HG02870 (cell line): ENCODE measurements around the gene ACTL6B.

Experiments
- ATAC-seq: cut with Tn5 transposase; IDR thresholded peaks from one replicate; pipeline ENCODE4 v1.9.1; 2021; ENCODE audit warnings: mild to moderate bottlenecking, moderate library complexity; ENCODE audit not compliant: unreplicated experiment

ACTL6B gene

DNA sequence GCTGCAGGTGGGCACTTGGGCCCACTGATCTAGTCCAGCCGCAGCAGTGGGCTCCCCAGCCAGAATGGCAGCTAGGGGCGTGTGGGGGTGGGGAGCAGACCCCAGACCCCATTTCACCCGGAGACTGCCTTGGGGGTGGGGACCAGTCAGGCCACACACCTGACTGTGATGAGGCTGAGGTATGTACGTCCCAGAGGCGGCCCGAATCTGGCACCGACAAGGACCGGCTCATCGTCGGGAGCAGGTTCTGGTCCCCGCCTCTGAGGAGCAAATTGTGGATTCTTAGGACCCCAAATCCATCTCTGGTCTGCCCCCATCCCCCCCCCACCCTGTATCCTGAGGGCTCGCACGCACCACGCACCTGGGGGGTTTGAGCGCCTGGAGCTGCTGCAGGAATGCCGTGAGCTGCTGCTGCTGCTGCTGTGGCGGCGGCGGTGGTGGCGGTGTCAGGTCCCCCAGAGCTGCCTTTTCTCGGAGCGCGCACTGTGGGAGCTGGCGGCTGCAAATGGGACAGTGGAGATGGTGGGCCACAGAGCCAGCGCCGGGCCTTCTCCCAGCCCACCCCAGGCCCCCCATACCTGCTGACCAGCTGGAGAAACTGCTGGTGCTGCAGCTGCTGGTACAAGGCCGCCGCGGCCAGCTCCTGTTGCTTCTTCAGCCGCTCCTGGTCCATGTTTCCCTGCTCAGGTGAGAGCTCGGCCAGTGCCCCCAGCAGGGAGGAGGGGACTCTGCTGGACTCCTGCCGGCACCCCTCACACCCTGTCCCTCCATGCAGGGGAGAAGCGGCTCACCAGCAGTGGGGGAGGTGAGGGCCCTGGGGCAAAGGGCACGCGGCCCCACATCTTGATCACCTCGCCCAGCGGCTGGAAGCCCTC is 27.6 kb upstream of the ACTL6B start:
- ATAC-seq: no peak

DNA sequence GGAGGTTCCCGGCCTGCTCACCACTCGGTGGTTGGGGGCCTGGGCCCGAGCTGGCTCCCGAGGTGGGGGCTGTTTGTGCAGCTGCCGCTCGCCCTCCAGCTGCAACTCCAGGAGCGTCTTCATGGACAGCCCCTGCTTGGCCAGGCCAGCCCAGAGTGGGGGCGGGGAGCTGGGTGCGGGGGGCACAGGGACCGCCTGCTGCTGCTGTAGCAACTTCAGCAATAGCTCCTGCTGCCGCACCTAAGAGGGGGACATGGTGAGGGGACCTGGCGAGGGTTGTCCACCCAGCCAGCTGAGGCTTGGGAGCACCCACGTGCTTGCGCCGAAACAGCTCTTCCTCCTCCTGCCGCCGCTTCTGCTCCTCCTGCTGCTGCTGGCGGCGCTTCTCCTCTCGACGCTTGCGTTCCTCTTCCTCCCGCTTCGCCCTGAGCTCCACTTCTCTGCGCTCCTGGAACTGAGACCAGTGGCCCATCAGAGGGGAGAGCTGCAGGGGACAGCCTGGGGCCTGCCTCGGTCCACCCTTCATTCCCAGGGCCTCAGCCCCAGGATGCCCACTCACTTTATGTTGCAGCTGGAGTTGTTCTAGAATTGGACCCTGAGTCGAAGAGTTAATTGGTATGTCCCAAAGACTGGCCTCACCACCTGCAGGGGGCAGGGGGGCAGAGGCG is 26.9 kb upstream of the ACTL6B start:
- ATAC-seq: no peak

DNA sequence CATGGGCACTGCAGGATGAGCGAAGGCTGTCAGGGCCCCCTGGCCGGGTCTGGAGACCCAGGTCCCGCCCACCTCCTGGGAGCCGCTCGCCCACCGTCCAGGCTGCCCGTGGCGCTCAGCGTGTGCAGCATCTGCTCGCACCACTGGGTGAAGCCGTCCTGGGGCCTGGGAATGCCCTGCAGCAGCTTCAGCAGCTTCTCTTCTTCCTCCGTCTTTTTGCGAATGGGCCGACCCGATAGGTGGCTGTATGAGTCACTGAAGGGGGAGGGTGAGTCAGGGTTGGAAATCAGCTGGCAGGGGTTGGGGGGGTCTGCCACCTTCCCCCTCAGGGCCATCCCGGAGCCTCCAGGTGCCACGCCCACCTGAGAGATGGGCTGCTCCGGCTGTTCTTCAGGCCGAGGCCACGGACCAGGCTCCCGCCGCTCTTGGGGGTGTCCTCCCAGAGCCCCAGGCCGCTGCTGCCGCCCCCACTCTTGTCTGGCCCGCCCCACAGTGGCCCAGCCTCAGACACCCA is 26.0 kb upstream of the ACTL6B start:
- no peak for ATAC-seq

DNA sequence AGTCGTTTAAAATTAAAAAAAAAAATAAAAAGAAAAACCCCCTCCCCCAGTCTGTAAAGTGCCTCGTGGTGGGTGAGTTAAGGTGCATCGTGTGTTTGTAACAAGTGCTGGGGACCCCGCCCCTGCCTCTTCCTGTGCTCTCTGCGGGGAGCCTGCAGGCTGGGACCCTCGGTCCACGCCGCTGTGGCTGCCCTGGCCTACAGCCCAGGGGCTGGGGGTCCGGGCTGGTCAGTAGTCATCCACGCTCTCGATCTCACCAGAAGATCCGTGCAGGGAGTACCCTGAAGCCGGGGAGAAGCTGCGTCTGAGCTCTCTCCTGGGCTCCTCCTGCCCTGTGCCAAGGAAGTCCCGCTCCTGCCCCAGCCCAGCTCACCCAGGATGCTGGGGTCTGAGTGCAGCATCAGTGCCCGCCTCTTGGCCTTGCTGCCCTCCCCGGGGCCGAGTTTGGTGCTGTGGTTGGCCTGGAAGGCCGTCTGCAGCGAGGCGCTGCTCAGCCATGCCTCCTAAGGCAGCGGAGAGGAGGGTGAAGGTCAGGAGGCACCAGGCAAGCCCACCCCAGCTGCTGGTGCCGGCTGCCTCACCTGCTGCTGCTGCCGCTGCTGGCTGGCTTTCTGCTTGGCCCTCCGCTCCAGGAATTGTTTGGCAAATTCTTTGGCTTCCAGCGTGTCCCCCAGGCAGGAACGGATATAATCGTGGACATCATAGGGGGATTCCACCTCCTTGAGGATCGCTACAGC is 25.4 kb upstream of the ACTL6B start:
- no peak for ATAC-seq

DNA sequence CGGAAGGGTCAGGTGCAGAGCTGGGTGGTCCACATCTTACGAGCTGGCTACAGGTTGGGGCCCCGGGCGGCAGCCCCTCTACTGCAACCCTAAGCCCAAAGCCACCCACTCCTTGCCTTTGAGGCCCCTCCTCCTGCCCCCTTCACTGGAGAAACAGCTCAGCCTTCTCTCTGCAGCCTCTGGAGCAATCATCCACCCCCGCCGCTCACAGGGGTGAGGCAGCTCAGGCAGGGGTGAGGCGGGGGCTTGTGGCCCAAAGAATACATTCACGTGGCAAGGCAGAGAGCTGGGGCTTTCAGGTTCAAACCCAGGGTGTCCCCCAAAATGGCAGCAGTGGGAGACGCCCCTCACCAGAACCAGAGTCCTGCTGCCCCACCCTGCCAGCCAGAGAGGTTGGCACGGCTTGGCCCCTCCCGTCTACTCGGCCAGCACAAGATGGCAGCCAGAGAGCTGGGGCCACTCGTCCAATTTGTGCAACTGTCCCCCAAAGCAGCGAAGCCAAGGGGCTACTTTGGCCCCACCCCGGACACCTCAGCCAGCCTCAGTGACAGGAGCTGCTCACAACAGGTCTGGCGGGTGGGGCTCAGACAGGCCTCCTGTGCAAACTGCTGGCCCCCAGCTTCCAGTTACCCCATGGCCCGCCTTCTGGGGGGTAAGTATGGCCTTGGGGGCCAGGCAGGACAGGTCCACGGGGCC is 24.5 kb upstream of the ACTL6B start:
- no peak for ATAC-seq

DNA sequence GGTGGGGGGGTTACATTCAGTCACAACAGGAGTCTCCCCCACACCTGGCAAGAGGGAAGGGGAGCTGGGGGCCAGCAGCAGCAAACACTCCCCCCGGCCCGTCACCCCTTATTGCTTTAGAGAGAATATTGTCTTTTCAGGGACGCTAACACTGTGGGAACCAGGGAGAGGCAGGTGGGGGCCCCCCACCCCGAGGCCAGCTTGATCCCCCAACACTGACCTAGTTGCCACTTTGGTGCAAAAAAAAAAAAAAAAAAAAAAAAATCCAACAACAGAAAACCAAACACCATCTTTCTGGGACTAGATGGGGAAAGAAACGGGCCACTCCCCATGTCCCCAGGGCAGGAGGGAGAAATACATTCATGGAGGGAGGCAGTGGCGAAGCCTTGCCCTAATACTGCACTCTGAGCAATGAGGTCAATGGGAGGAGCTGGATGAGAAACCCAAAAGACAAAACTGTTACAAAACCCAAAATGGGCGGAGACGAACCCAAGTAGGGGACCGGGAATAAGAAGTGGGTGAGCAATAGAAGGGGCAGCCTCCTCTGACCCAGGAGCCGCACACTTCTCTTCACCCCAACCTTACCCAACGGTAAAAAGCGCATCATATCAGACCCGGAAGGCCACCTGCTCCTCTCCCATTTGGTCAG is 23.8 kb upstream of the ACTL6B start:
- no peak for ATAC-seq

DNA sequence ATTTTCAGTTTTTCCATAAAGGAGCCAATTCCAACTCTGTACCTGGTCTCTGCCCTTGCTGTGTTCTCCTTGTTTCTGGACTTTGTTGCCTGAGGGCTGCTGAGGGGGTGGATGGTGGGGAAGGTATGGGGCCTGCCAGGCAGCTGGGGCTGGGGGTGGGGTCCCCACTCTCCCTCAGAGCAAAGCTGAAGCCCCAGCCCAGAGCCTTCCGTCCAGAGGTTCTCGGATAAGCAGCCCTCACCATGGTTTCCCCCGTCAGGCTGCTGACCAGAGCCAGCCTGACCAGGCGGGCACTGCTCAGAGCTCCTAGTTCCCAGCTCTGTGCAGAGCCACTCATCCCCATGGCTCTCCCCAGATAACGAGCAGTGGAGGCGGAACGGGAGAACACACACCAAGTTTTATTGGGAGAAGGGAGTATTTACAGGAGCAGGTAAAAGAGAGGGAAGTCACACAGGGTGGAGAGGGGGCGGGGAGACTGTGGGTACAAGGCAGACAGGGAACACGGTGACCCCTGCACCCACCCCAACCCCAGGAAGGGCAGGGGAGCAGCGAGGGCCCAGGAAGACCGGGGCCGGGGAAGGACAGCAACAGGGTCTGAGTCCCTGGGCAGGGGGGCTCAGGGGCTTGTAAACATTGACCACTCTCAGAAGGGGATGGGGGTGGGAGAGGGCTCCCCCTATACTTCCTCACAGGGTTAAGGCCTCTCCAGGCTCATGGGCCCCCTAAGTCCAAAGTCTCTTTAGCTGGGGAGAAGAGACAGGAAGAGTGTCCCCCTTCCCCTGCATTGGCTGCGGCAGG is 23.1 kb upstream of the ACTL6B start:
- ATAC-seq: no peak

DNA sequence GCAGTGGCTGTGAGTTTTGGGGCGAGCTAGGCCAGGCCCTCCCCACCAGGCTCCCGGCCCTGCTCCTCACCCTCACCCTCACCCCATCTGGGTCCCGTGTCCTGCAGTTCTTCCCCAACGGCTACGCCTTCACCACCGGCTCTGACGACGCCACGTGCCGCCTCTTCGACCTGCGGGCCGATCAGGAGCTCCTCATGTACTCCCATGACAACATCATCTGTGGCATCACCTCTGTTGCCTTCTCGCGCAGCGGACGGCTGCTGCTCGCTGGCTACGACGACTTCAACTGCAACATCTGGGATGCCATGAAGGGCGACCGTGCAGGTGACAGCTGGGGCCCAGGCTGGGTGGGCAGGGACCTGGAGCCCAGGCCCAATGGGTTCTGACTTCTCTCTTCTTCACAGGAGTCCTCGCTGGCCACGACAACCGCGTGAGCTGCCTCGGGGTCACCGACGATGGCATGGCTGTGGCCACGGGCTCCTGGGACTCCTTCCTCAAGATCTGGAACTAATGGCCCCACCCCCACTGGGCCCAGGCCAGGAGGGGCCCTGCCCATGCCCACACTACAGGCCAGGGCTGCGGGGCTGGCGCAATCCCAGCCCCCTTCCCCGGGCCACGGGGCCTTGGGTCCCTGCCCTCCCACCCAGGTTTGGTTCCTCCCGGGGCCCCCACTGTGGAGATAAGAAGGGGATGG is 22.2 kb upstream of the ACTL6B start:
- ATAC-seq: no peak

DNA sequence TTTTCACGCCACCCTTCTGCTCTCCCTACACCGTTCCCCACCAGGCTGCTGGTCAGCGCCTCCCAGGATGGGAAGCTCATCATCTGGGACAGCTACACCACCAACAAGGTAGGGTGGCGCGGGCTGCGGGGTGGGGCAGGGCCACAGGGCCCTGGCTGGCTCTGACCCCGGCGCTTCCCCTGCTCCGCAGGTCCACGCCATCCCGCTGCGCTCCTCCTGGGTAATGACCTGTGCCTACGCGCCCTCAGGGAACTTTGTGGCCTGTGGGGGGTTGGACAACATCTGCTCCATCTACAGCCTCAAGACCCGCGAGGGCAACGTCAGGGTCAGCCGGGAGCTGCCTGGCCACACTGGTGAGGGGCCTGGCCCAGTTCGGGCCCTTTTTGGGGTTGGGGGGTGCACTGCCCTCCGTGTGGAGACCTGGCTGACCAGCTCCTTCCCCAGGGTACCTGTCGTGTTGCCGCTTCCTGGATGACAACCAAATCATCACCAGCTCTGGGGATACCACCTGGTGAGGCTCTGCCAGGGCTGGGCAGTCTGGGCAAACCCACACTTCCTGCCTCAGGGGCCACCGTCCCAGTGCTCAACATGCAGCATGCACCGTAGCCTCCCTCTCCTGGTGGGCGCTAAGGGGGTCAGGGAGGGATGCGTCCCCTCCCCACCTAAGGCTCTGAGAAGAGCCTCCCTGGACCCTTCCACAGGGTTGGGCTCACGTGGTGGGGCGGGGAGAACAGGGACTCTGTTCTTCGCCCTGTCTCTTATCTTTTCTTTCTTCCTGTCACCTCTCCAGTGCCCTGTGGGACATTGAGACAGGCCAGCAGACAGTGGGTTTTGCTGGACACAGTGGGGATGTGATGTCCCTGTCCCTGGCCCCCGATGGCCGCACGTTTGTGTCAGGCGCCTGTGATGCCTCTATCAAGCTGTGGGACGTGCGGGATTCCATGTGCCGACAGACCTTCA is 21.3 kb upstream of the ACTL6B start:
- ATAC-seq: no peak

DNA sequence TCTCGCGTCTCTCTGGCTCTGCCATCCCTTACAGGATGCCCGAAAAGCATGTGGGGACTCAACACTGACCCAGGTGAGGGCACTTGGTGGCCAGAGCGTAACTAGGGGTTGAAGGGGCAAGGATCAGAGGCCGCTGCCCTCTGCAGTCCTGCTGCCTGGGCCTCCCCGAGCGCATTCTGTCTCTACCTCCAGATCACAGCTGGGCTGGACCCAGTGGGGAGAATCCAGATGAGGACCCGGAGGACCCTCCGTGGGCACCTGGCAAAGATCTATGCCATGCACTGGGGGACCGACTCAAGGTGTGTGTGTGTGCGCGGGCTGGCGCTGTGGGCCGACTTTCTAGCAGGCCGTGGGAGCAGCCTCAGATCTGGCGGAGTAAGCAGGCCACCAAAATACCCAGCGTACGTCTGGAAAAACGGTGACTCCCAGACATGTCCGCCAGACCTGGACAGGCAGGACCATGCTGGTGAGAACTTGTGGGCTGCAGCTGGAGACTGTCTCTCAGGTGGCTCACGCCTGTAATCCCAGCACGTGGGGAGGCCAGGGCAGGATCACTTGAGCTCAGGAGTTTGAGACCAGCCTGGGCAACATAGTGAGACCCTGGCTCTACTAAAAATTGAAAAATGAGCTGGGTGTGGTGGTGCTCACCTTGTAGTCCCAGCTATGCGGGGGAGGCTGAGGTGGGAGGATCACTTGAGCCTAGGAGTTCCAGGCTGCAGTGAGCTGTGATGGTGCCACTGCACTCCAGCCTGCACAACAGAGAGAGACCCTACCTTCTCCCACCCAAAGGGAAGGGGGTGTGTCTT is 20.5 kb upstream of the ACTL6B start:
- ATAC-seq: no peak

DNA sequence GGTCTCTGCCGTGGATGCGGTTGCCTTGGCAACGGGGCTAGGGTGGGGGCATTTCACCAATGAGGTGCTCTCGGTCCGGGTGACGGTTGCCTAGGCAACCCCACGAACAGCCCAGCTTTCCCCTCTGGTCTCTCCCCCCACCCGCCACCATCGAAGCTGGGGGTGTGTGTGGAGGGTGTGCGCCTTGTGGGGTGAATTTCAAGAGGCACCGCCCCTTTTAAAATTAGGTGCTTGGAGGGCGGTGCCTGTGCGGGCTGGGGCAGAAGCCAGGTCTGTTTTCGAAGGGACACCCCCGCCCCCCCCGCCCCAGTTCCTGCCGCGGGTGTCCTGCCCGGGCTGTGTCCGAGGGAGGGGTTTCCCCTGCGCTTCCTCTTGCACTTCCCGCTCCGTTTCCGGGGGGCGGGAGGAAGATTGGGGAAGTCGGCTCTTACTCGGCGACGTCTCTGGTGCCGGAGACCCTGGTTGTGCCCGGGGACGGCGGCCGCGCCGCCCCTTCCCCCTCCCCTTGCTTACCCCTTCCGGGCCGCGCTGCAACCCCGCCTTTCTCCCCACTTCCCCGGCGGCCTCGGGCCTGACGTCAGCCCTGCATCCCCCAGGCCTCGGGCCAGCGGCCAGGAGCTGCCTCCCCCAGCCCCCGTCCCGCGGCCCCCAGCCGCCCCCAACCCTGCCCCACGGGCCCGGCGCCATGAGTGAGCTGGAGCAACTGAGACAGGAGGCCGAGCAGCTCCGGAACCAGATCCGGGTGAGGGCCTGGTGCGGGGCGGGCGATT is 19.5 kb upstream of the ACTL6B start:
- ATAC-seq: peak; percentile 27

DNA sequence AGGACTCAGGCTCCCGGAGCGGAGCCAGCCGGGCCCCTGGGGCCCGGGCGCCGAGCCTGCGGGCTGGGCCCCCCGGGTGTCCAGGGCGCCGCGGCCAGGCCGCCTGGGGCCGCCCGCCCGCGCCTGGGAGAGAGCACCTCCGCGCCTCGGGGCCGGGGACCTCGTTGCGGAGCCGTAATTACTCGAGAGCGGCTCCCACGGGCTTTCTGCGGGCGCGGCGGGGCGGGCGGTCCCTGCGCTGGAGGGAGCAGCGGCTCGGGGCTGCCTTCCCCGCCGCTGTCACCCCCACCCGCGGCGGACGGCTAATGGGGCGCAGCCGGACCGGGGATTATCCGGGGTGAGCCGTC is 18.8 kb upstream of the ACTL6B start:
- ATAC-seq: no peak

DNA sequence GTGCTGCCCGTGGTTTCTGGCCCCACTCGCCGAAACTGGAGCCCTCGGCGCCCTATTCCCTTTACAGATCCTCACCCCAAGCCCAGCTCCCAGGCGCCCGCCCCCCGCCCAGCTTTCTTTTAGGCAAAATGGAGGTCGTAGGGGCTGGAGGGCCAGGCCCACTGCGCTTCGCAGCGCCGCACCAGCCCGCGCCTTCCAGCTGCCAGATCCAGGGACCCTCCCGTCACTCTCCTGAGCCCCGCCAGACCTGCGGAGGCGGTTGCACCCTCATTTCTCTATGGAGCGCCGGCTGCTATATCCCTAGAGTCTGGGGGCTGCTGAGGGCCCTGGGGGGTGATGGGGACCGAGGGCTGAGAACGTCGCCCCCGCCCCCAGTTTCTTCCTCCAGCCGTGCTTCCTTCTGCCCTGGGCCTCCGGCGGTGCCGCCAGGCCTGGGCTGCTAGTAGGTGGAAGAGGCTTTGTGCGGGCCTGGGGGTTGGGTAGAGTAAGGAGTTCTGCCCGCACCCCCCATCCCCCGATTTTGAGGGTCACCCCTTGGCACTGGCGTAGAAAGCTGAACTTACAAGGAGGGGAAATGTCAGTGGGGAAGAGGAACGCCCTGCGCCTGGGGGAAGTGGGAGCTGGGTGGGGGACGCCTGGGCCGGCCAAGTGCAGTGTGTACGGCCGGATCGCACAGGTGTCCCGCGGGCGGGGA is 18.3 kb upstream of the ACTL6B start:
- no peak for ATAC-seq

DNA sequence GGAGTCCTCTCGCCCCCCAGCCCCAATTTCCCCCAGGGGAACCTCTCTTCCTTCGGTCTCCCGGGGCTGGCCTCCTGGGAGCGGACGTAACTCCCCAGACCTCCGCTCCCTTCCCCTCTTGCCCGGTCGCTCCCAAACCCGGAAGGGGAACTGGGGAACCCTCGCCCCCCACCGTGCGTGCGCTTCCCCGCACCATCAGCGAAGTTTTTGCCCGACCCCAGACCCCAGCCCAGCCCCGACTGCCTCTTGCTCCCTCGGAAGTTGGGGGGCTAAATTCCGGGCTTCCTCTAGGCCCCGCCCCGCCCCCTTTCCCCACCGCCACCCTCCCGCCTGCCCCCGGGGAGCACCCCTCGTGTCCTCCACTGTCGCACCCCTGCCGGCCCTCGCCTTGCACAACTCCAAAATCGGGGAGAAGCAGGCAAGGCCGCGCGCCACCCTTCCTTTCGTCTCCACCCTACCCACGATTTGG is 17.7 kb upstream of the ACTL6B start:
- peak; percentile 3 for ATAC-seq

DNA sequence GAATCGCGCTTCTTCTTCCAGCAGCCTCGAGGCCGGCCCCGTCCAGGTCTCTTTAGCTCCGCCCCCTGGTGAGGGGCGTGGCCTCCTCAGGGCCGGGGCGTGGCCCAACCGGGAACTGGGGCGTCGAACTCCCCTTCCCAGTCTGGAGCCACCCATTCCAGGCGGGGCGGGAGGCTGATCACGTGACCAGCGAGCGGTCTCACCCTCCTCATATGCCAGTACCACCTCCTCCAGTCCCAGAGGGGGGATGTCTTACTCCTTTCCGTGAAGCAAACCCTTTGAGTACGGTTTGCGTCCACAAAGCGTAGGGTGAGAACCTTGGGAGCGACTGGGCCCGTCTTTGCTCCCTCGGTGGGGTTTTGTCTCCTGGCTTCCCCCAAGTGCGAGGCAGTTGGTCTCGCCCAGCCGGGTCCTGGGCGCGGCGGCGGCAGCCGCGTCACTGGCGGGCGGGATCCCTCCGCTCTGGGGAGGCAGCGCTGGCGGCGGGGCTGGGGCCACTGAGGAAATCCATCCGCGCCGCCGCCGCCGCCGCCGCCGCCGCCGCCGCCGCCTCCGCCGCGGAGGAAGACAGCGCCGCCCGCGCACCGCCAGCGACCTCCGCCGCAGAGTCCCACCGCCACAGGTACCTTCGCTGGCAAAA is 17.2 kb upstream of the ACTL6B start, which contains the start of gene GNB2:
Gene GNB2 (plus strand): TSS at position 439 of the 640 bp plus-strand sequence. CDS start 2,526 bp downstream, outside the sequence.
- ATAC-seq: peak; percentile 66
